Naive thymus-derived CD4-positive, alpha-beta T cell (primary cell): ENCODE results near the gene LRRC4C. TPM values are rescaled to one million over a fixed set of nuclear protein-coding genes. Genes with fewer than 3 reads are reported as not detected.

Source experiments
- ATAC-seq: fragments of 150-1000 bp; cut with Tn5 transposase; 2 replicates; pipeline ENCODE4 v1.10.0; 2021; ENCODE audit warnings: mild to moderate bottlenecking, moderate library complexity
- CTCF ChIA-PET: fragments of 350-600 bp; sonication (Branson Sonifier 250); formaldehyde crosslinking; loops from one replicate; lab custom pipeline; 2021; ENCODE audit warnings: antibody characterized with exemption; lab: Charles Lee
- POLR2A ChIA-PET: fragments of 350-600 bp; sonication (Branson Sonifier 250); formaldehyde crosslinking; loops from one replicate; lab custom pipeline; 2021; ENCODE audit warnings: antibody characterized with exemption, inconsistent platforms; lab: Charles Lee
- DNase-seq, 9 donors: peaks; one replicate each; pipeline versions ENCODE4 v3.0.0 to v3.0.0-alpha.2; 2020 to 2022; ENCODE audit warnings: mixed read lengths in 1 of 9
- H3K27ac ChIP-seq: one replicate; pipeline ENCODE4 v1.7.0; 2013; ENCODE audit warnings: mild to moderate bottlenecking, low read depth, low read length, moderate library complexity
- H3K27me3 ChIP-seq, 2 donors: one replicate each; pipeline ENCODE4 v1.7.0; 2013; ENCODE audit warnings: low read length in 2 of 2, mild to moderate bottlenecking in 2 of 2, moderate library complexity in 2 of 2; ENCODE audit not compliant: control insufficient read depth in 2 of 2, insufficient read depth in 2 of 2
- H3K36me3 ChIP-seq, 3 experiments: 1 replicate in 2 of 3; 2 replicates in 1 of 3; pipeline ENCODE4 v1.7.0; 2013; ENCODE audit warnings: low read length in 3 of 3, mild to moderate bottlenecking in 3 of 3, moderate library complexity in 1 of 3; ENCODE audit not compliant: insufficient read depth in 3 of 3, control insufficient read depth in 2 of 3
- H3K4me1 ChIP-seq, 2 donors: one replicate each; pipeline ENCODE4 v1.7.0; 2013; ENCODE audit warnings: low read length in 2 of 2, mild to moderate bottlenecking in 2 of 2, moderate library complexity in 1 of 2; ENCODE audit not compliant: control insufficient read depth in 2 of 2, insufficient read depth in 2 of 2
- H3K4me3 ChIP-seq: 2 replicates; pipeline ENCODE4 v1.7.0; 2013; ENCODE audit warnings: mild to moderate bottlenecking, low read length
- H3K9me3 ChIP-seq, 3 experiments: 1 replicate in 2 of 3; 2 replicates in 1 of 3; pipeline ENCODE4 v1.7.0; 2013; ENCODE audit warnings: low read length in 3 of 3; ENCODE audit not compliant: control insufficient read depth in 2 of 3
- H3K27ac Mint-ChIP-seq, 9 donors: one replicate each; pipeline ENCODE4 v1.8.0; 2020 to 2022; ENCODE audit warnings: mixed read lengths in 9 of 9, mild to moderate bottlenecking in 8 of 9, moderate library complexity in 5 of 9, inconsistent platforms in 2 of 9
- H3K27me3 Mint-ChIP-seq, 5 donors: one replicate each; pipeline ENCODE4 v1.8.0; 2021 to 2022; ENCODE audit warnings: mixed read lengths in 5 of 5, mild to moderate bottlenecking in 1 of 5
- H3K36me3 Mint-ChIP-seq, 5 donors: one replicate each; pipeline ENCODE4 v1.8.0; 2020 to 2022; ENCODE audit warnings: mixed read lengths in 5 of 5, mild to moderate bottlenecking in 3 of 5, inconsistent platforms in 1 of 5
- H3K4me1 Mint-ChIP-seq, 7 donors: one replicate each; pipeline ENCODE4 v1.8.0; 2020 to 2022; ENCODE audit warnings: mixed read lengths in 7 of 7, mild to moderate bottlenecking in 3 of 7, inconsistent platforms in 1 of 7
- H3K4me3 Mint-ChIP-seq, 10 donors: one replicate each; pipeline ENCODE4 v1.8.0; 2020 to 2022; ENCODE audit warnings: mild to moderate bottlenecking in 10 of 10, mixed read lengths in 10 of 10, moderate library complexity in 6 of 10, inconsistent platforms in 2 of 10
- H3K9me3 Mint-ChIP-seq, 11 donors: one replicate each; pipeline ENCODE4 v1.8.0; 2020 to 2022; ENCODE audit warnings: mixed read lengths in 11 of 11, mild to moderate bottlenecking in 4 of 11, inconsistent platforms in 1 of 11, moderate library complexity in 1 of 11
- intact Hi-C, 2 donors: fragments of 100-400 bp; cut with micrococcal nuclease; formaldehyde crosslinking; loops; one replicate each; pipeline ENCODE4 v1.15.1; 2023
- polyA plus RNA-seq, 2 donors: library from polyadenylated mRNA; unstranded; fragments of 300-500 nt; fragmentation: Illumina TruSeq; gene quantifications; one replicate each; pipeline ENCODE4 v1.2.3, GENCODE V29; 2021
- total RNA-seq, 6 experiments: library from RNA in 5 of 6; stranded (reverse) in 5 of 6; gene quantifications; 1 replicate in 5 of 6; 2 replicates in 1 of 6; pipeline ENCODE4 v1.2.3 and lab custom pipeline; 2021 to 2026

The LRRC4C gene
- total and polyA plus RNA-seq, 7 experiments from 2014 or later, result not detected

DNA sequence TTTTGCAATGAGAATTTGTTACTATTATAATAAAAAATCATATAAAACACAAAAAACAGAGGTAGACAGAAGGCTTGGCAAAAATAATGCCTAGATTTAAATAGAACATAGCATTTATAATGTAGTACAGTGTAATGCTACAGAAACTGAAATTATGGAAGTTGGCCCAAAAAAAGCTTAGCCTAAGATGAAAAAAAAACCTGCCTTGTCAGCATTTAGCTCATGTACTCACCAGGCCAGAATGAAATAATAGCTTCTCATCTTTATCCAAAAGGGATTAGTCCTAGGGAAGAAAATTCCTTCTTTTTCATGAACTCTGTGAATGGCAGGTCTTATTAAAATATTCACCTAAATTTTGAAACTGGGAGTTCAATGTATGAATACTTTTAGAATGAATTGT is 951.1 kb downstream of the LRRC4C start:
- Histone ChIP-seq H3K36me3 (no peaks in the 10 kb centered on the region), H3K4me3 (no peak overlapping the region), H3K4me1 (no peaks in the 10 kb centered on the region), H3K9me3 (no peaks in the 10 kb centered on the region), H3K27ac (no peak overlapping the region), H3K27me3 (no peaks in the 10 kb centered on the region)
- DNase-seq, result no peak
- Mint-ChIP-seq H3K4me1 (no peaks in the 10 kb centered on the region), H3K4me3 (no peak overlapping the region), H3K9me3 (peaks cover 0 to 37% (median 10%) of the 10 kb centered on the region in 11 donors), H3K27me3 (no peaks in the 10 kb centered on the region), H3K36me3 (no peaks in the 10 kb centered on the region), H3K27ac (no peak overlapping the region)
- ChIA-PET CTCF (no interaction called here), POLR2A (no interaction called here)
- intact Hi-C loops, result no loop called here
- no peak for ATAC-seq

DNA sequence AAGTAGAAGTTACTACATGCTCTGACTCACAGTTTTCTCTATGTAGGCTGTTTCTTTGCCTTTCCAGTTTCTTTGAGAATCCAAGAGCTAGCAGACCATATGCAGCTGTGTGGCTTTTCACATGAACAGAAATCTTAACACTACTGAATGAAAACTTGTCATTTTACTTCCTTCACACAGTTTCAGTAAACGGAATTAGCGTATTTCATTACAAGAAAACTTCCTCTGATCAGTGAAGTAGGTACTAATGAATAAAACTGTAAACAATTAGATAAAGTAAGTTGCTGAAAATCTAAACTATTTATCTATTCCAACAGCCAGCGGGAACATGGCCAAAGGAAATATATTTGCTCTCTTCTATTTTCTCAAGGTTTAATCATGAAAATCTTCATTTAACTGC is 953.2 kb downstream of the LRRC4C start:
- no peaks in the 10 kb centered on the region for H3K4me1 Mint-ChIP-seq
- CTCF ChIA-PET, result no interaction called here
- no peak for ATAC-seq
- no peaks in the 10 kb centered on the region for H3K36me3 Mint-ChIP-seq
- Histone ChIP-seq H3K27ac (no peak overlapping the region), H3K27me3 (no peaks in the 10 kb centered on the region), H3K4me1 (no peaks in the 10 kb centered on the region), H3K9me3 (peaks cover 0 to 2% (median 0%) of the 10 kb centered on the region in 3 experiments), H3K4me3 (no peak overlapping the region), H3K36me3 (no peaks in the 10 kb centered on the region)
- intact Hi-C loops, result no loop called here
- no peaks in the 10 kb centered on the region for H3K27me3 Mint-ChIP-seq
- POLR2A ChIA-PET, result no interaction called here
- no peak for DNase-seq
- H3K27ac Mint-ChIP-seq, result no peak overlapping the region
- peaks cover 0 to 37% (median 11%) of the 10 kb centered on the region in 11 donors for H3K9me3 Mint-ChIP-seq
- no peak overlapping the region for H3K4me3 Mint-ChIP-seq

DNA sequence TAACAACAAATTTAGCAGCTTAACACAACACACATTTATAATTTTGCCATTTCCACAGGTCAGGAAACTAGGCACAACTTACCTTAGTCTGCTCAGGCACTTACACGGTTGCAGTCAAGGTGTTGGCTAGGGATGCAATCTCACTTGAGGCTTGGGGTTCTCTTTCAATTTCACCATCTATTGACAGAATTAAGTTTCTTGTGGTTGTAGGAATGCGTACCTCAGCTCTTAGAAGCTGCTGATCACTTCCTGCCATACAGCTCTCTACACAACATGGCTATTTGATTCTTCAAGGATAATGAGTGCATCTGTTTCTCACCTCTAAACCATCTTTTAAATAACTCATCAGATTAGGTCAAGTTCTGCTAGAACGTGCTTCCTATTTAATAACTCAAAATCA is 968.1 kb downstream of the LRRC4C start:
- H3K9me3 Mint-ChIP-seq, result peaks cover 0 to 30% (median 7%) of the 10 kb centered on the region in 11 donors
- Histone ChIP-seq H3K36me3 (no peaks in the 10 kb centered on the region), H3K4me1 (no peaks in the 10 kb centered on the region), H3K4me3 (no peak overlapping the region), H3K27ac (no peak overlapping the region), H3K27me3 (no peaks in the 10 kb centered on the region), H3K9me3 (no peaks in the 10 kb centered on the region)
- H3K4me3 Mint-ChIP-seq, result no peak overlapping the region
- no peaks in the 10 kb centered on the region for H3K36me3 Mint-ChIP-seq
- no peaks in the 10 kb centered on the region for H3K4me1 Mint-ChIP-seq
- DNase-seq, result no peak
- ATAC-seq, result no peak
- CTCF ChIA-PET, result no interaction called here
- H3K27me3 Mint-ChIP-seq, result no peaks in the 10 kb centered on the region
- POLR2A ChIA-PET, result no interaction called here
- H3K27ac Mint-ChIP-seq, result no peak overlapping the region
- intact Hi-C loops, result no loop called here

DNA sequence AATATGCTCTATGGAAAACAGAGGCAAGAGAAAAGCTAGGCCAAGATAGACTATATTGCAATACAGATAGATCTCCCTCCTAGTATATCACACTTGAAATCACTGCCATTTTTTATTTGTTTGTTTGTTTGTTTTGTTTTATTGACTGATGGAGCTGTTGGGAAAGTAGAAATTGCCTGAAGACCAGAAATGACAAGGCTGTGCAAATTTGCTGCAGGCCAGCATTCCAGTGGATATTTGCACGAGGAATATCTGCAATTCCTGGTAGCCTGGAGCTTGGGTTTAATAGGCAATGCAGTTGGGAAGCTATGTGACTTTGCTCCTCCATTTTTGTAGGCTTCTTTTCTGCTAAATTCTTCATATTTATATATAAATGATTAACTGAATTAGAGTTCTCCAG is 991.7 kb downstream of the LRRC4C start:
- Mint-ChIP-seq H3K4me3 (no peak overlapping the region), H3K4me1 (no peaks in the 10 kb centered on the region), H3K27me3 (no peaks in the 10 kb centered on the region), H3K36me3 (peaks cover 0 to 4% (median 1%) of the 10 kb centered on the region in 5 donors), H3K9me3 (peaks cover 3 to 25% (median 13%) of the 10 kb centered on the region in 11 donors), H3K27ac (no peak overlapping the region)
- ChIA-PET CTCF (no interaction called here), POLR2A (no interaction called here)
- Histone ChIP-seq H3K4me1 (no peaks in the 10 kb centered on the region), H3K27me3 (no peaks in the 10 kb centered on the region), H3K27ac (no peak overlapping the region), H3K36me3 (no peaks in the 10 kb centered on the region), H3K4me3 (no peak overlapping the region), H3K9me3 (no peaks in the 10 kb centered on the region)
- ATAC-seq (no peak), DNase-seq (no peak)
- intact Hi-C loops, result no loop called here

DNA sequence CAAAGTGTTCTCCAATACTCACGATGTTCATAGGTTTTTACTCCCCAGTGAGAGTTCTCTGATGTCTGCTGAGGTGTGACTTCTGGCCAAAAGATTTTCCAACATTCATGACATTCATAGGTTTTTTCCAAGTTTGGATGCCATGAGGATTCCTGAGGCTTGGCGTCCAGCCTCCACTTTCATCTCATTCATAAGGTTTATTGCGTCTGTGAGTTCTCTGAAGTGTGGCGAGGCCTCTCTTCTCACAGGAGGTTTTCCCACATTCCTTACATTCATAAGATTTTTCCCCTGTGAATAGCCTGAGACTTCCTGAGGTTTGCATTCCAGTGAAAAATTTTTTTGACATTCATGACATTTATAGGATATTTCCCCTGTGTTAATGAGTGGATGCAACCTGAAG is 1014.1 kb downstream of the LRRC4C start:
- no peak overlapping the region for H3K27ac ChIP-seq
- H3K4me3 ChIP-seq, result no peak overlapping the region
- no peaks in the 10 kb centered on the region for H3K27me3 Mint-ChIP-seq
- peaks cover 0 to 5% (median 0%) of the 10 kb centered on the region in 3 experiments for H3K9me3 ChIP-seq
- DNase-seq (no peak), ATAC-seq (no peak)
- POLR2A ChIA-PET, result no interaction called here
- H3K4me3 Mint-ChIP-seq, result no peak overlapping the region
- no peaks in the 10 kb centered on the region for H3K27me3 ChIP-seq
- no peak overlapping the region for H3K27ac Mint-ChIP-seq
- H3K36me3 Mint-ChIP-seq, result no peaks in the 10 kb centered on the region
- CTCF ChIA-PET, result no interaction called here
- no peaks in the 10 kb centered on the region for H3K4me1 ChIP-seq
- peaks cover 8 to 60% (median 21%) of the 10 kb centered on the region in 11 donors for H3K9me3 Mint-ChIP-seq
- H3K36me3 ChIP-seq, result no peaks in the 10 kb centered on the region
- no peaks in the 10 kb centered on the region for H3K4me1 Mint-ChIP-seq
- intact Hi-C loops, result no loop called here

DNA sequence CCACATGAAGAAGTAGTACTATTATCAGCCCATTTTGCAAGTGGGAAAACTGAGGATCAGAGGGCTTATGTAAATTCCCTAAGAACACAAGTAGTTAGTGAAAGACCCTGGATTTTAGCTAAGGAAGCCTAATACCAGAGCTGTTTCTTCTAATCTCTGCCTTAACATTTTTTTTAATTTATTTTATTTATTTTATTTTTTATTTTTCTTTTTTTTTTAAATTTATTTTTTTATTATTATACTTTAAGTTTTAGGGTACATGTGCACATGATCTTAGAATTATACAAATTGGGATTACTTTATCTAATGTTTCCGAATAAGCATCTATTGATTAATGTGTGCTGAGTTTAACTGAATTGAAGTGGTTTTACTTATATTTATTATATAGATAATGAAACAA is 1015.3 kb downstream of the LRRC4C start:
- DNase-seq (no peak), ATAC-seq (no peak)
- Histone ChIP-seq H3K4me3 (no peak overlapping the region), H3K27me3 (no peaks in the 10 kb centered on the region), H3K4me1 (no peaks in the 10 kb centered on the region), H3K27ac (no peak overlapping the region), H3K36me3 (no peaks in the 10 kb centered on the region), H3K9me3 (peaks cover 0 to 5% (median 0%) of the 10 kb centered on the region in 3 experiments)
- H3K27ac Mint-ChIP-seq, result no peak overlapping the region
- ChIA-PET POLR2A (interaction anchor here (0.6 kb wide), 1 partner anchor 80 kb away, joined by 3 read pairs; no protein-coding TSS in a partner anchor), CTCF (no interaction called here)
- no peaks in the 10 kb centered on the region for H3K27me3 Mint-ChIP-seq
- H3K4me3 Mint-ChIP-seq, result no peak overlapping the region
- peaks cover 8 to 68% (median 21%) of the 10 kb centered on the region in 11 donors for H3K9me3 Mint-ChIP-seq
- intact Hi-C loops, result no loop called here
- H3K36me3 Mint-ChIP-seq, result no peaks in the 10 kb centered on the region
- no peaks in the 10 kb centered on the region for H3K4me1 Mint-ChIP-seq

DNA sequence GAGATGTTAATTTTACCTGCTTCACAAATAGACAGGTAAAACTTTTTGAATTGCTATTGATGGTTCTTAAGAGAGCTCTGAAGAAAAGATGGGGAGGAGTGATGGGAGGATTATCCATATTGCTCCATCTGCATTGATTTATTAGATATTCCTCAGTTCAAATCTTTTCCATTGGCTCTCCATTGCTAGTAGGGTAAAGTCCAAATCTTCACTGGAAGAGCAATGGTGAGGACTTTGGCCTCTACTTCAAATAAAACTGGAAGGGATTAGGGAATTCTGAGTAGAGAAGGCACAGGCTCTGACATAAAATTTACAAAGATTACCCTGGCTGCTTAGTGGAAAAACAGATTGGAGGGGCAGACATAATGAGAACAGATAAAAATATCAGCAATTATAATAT is 1024.1 kb downstream of the LRRC4C start:
- H3K4me3 ChIP-seq, result no peak overlapping the region
- H3K27me3 Mint-ChIP-seq, result no peaks in the 10 kb centered on the region
- H3K27ac ChIP-seq, result no peak overlapping the region
- H3K27me3 ChIP-seq, result no peaks in the 10 kb centered on the region
- ATAC-seq, result no peak
- no peaks in the 10 kb centered on the region for H3K36me3 ChIP-seq
- no peak overlapping the region for H3K4me3 Mint-ChIP-seq
- CTCF ChIA-PET, result no interaction called here
- intact Hi-C loops, result no loop called here
- no peaks in the 10 kb centered on the region for H3K4me1 ChIP-seq
- peaks cover 2 to 36% (median 17%) of the 10 kb centered on the region in 11 donors for H3K9me3 Mint-ChIP-seq
- no peak for DNase-seq
- no peaks in the 10 kb centered on the region for H3K36me3 Mint-ChIP-seq
- H3K4me1 Mint-ChIP-seq, result no peaks in the 10 kb centered on the region
- H3K9me3 ChIP-seq, result no peaks in the 10 kb centered on the region
- no peak overlapping the region for H3K27ac Mint-ChIP-seq
- POLR2A ChIA-PET, result no interaction called here
